Neural progenitor cell (in vitro differentiated cells): ENCODE measurements around the gene PTGIR.

ENCODE experiments used
- CTCF ChIP-seq: fragments of 200-600 bp; sonication (generic); IDR thresholded peaks from 2 replicates; pipeline ENCODE4 v1.5.1; 2017; ENCODE audit warnings: antibody characterized with exemption, mild to moderate bottlenecking
- EZH2 ChIP-seq: fragments of 200-600 bp; sonication (generic); IDR thresholded peaks from 2 replicates; pipeline ENCODE4 v1.6.1; 2017; ENCODE audit warnings: antibody characterized with exemption, mild to moderate bottlenecking, moderate library complexity
- EZH2phosphoT487 ChIP-seq: fragments of 200-600 bp; sonication (generic); IDR thresholded peaks from 2 replicates; pipeline ENCODE4 v1.6.1; 2017; ENCODE audit warnings: antibody characterized with exemption

GRCh38 chr19:46665072-46665471 lies 40.2 kb upstream of the PTGIR start:
- no peak for TF ChIP-seq EZH2
- TF ChIP-seq CTCF, result no peak
- TF ChIP-seq EZH2phosphoT487, result no peak
